DMS153 treated with DMSO at 0.1 percent for 48 hours (cell line): Measurements from ENCODE around the gene EIF2D.
A peak's percentile ranks its signal among the peaks of the same experiment; 100 is the strongest.
"Not testable (repeated sequence)": the region's sequence is repeated elsewhere in the genome, so short reads cannot be mapped to it uniquely, and the experiment has no call there.

Experiments
- DNase-seq: peaks from one replicate; lab custom pipeline; 2025; ENCODE audit not compliant: unreplicated experiment; lab: John Stamatoyannopoulos, UW

Gene EIF2D

GRCh38 chr1:206635080-206635977 lies 23.1 kb upstream of the EIF2D start, which contains the start of gene DYRK3:
TSS of gene DYRK3 (plus strand) at chr1:206635536. CDS start at chr1:206635704, 168 bp downstream.
- DNase-seq: peak; percentile 96

GRCh38 chr1:206634365-206635079 lies 22.3 kb upstream of the EIF2D start:
- peak; percentile 94 for DNase-seq

- DNase-seq: no peak
Measured at GRCh38 chr1:206633708-206634121, 21.4 kb upstream of the EIF2D start.

- peak; percentile 61 for DNase-seq
Measured at GRCh38 chr1:206631085-206631509, 18.8 kb upstream of the EIF2D start.

GRCh38 chr1:206628916-206629315 lies 16.7 kb upstream of the EIF2D start:
- DNase-seq: no peak

- DNase-seq: not testable (repeated sequence)
Measured at GRCh38 chr1:206626396-206626795, 14.1 kb upstream of the EIF2D start.

GRCh38 chr1:206609229-206609991 lies 2.9 kb downstream of the EIF2D start:
- DNase-seq: no peak

GRCh38 chr1:206608108-206608698 lies 4.1 kb downstream of the EIF2D start:
- peak; percentile 16 for DNase-seq

GRCh38 chr1:206606867-206607266 lies 5.4 kb downstream of the EIF2D start:
- DNase-seq: peak; percentile 27

GRCh38 chr1:206604861-206605260 lies 7.4 kb downstream of the EIF2D start:
- DNase-seq: no peak

- no peak for DNase-seq
Measured at GRCh38 chr1:206600527-206600926, 11.7 kb downstream of the EIF2D start.

GRCh38 chr1:206596319-206596666 lies 16.0 kb downstream of the EIF2D start:
- no peak for DNase-seq

- DNase-seq: no peak
Measured at GRCh38 chr1:206595581-206596318, 16.5 kb downstream of the EIF2D start.

GRCh38 chr1:206593351-206593925 lies 18.8 kb downstream of the EIF2D start:
- DNase-seq: no peak

- no peak for DNase-seq
Measured at GRCh38 chr1:206591696-206592095, 20.6 kb downstream of the EIF2D start.

- no peak for DNase-seq
Measured at GRCh38 chr1:206591226-206591625, 21.0 kb downstream of the EIF2D start.

GRCh38 chr1:206590025-206590758 lies 22.1 kb downstream of the EIF2D start:
- DNase-seq: no peak

- DNase-seq: no peak
Measured at GRCh38 chr1:206589206-206589605, 23.1 kb downstream of the EIF2D start.

GRCh38 chr1:206588492-206588891 lies 23.8 kb downstream of the EIF2D start:
- no peak for DNase-seq
